Measurements from ENCODE around the gene TRAPPC2.

Gene TRAPPC2

DNA sequence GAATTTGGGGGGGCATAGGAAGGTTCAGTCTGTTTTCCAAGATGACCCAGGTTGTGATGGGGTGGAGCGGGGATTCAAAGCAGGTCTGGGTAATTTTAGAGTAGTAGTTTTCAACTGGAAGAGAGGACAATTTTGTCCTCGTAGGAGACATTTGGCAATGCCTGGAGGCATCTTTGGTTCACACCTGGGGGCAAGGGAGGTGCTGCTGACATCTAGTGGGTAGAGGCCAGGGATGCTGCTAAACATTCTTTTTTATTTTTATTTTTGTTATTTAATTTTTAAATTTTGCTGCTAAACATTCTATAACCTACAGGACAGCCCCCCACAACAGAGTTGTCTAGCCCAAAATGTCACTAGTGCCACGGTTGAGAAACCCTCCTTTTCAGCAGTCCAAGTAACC lies 43.6 kb downstream of the TRAPPC2 start:
- Histone ChIP-seq H3K27me3 (ENCODE audit: control insufficient read depth, low read length) (no peaks in the 10 kb centered on the region), H3K4me3 (ENCODE audit: low read length) (peak overlapping the region; percentile 74), H3K27ac (ENCODE audit: low read depth, low read length) (peak overlapping the region; percentile 26; the same call in 1 of the 2 replicates), H3K4me2 (ENCODE audit: low read length) (peak overlapping the region; percentile 80), H3K9me2 (replicated peaks; ENCODE audit: control insufficient read depth, low read length) (no peaks in the 10 kb centered on the region), H3K79me2 (ENCODE audit: control insufficient read depth, low read length) (peaks cover 73% of the 10 kb centered on the region), H3K9me3 (ENCODE audit: control insufficient read depth, insufficient read depth, low read length) (no peaks in the 10 kb centered on the region), H3K36me3 (ENCODE audit: control insufficient read depth, low read length) (peaks cover 14% of the 10 kb centered on the region), H4K20me1 (ENCODE audit: control insufficient read depth, insufficient read depth, low read depth, low read length) (no peaks in the 10 kb centered on the region), H3F3A (ENCODE audit: control insufficient read depth, insufficient read depth) (no peaks in the 10 kb centered on the region; the same call in 1 of the 2 replicates), H3K4me1 (ENCODE audit: control insufficient read depth, low read length) (peaks cover 77% of the 10 kb centered on the region)
- no peak for TF ChIP-seq EZH2phosphoT487 (IDR thresholded peaks at IDR 0.05; ENCODE audit: borderline replicate concordance, low read length)
- TF ChIP-seq CTCF (IDR thresholded peaks at IDR 0.05; ENCODE audit: low read depth, low read length, poor library complexity, severe bottlenecking), result no peak

- Histone ChIP-seq H3K27me3 (ENCODE audit: control insufficient read depth, low read length) (no peaks in the 10 kb centered on the region), H3K4me3 (ENCODE audit: low read length) (peak overlapping the region; percentile 74), H3K9me2 (replicated peaks; ENCODE audit: control insufficient read depth, low read length) (no peaks in the 10 kb centered on the region), H3K4me1 (ENCODE audit: control insufficient read depth, low read length) (peaks cover 77% of the 10 kb centered on the region), H3K36me3 (ENCODE audit: control insufficient read depth, low read length) (peaks cover 10% of the 10 kb centered on the region), H3F3A (ENCODE audit: control insufficient read depth, insufficient read depth) (no peaks in the 10 kb centered on the region; the same call in 1 of the 2 replicates), H3K79me2 (ENCODE audit: control insufficient read depth, low read length) (peaks cover 62% of the 10 kb centered on the region), H4K20me1 (ENCODE audit: control insufficient read depth, insufficient read depth, low read depth, low read length) (no peaks in the 10 kb centered on the region), H3K4me2 (ENCODE audit: low read length) (peak overlapping the region; percentile 80), H3K9me3 (ENCODE audit: control insufficient read depth, insufficient read depth, low read length) (no peaks in the 10 kb centered on the region), H3K27ac (ENCODE audit: low read depth, low read length) (peak overlapping the region; percentile 62)
- TF ChIP-seq EZH2phosphoT487 (IDR thresholded peaks at IDR 0.05; ENCODE audit: borderline replicate concordance, low read length) (no peak), CTCF (IDR thresholded peaks at IDR 0.05; ENCODE audit: low read depth, low read length, poor library complexity, severe bottlenecking) (no peak)
Observed at GRCh38 chrX:13689741-13690211, 44.6 kb downstream of the TRAPPC2 start.

GRCh38 chrX:13688958-13689740 lies 45.3 kb downstream of the TRAPPC2 start, which contains the start of gene RAB9A:
TSS of gene RAB9A (plus strand) at chrX:13689128. CDS start at chrX:13708747, 19,619 bp downstream.
- no peaks in the 10 kb centered on the region; the same call in 1 of the 2 replicates for H3F3A ChIP-seq (ENCODE audit: control insufficient read depth, insufficient read depth)
- peaks cover 72% of the 10 kb centered on the region for H3K4me1 ChIP-seq (ENCODE audit: control insufficient read depth, low read length)
- peaks cover 56% of the 10 kb centered on the region for H3K79me2 ChIP-seq (ENCODE audit: control insufficient read depth, low read length)
- H3K27me3 ChIP-seq (ENCODE audit: control insufficient read depth, low read length), result no peaks in the 10 kb centered on the region
- H3K9me3 ChIP-seq (ENCODE audit: control insufficient read depth, insufficient read depth, low read length), result no peaks in the 10 kb centered on the region
- no peaks in the 10 kb centered on the region for H4K20me1 ChIP-seq (ENCODE audit: control insufficient read depth, insufficient read depth, low read depth, low read length)
- H3K27ac ChIP-seq (ENCODE audit: low read depth, low read length), result peak within 1 kb of the TSS; percentile 62
- peaks cover 10% of the 10 kb centered on the region for H3K36me3 ChIP-seq (ENCODE audit: control insufficient read depth, low read length)
- peak within 1 kb of the TSS; percentile 80 for H3K4me2 ChIP-seq (ENCODE audit: low read length)
- no peak for TF ChIP-seq EZH2phosphoT487 (IDR thresholded peaks at IDR 0.05; ENCODE audit: borderline replicate concordance, low read length)
- TF ChIP-seq CTCF (IDR thresholded peaks at IDR 0.05; ENCODE audit: low read depth, low read length, poor library complexity, severe bottlenecking), result no peak
- H3K4me3 ChIP-seq (ENCODE audit: low read length), result peak within 1 kb of the TSS; percentile 74
- H3K9me2 ChIP-seq (replicated peaks; ENCODE audit: control insufficient read depth, low read length), result no peaks in the 10 kb centered on the region

Measured in DOHH2 (cell line).